ENCODE results near the gene TP53I11. TPM values are rescaled to one million over a fixed set of nuclear protein-coding genes. Genes with fewer than 3 reads are reported as not detected.

TP53I11 gene
- polyA plus RNA-seq, 1 donor (not counting 4 experiments of a cell fraction or from before 2014, with no cell fraction given), result 21.4 TPM

- FAIRE-seq, result no peak
- Histone ChIP-seq H3K27me3 (ENCODE audit: control insufficient read depth, extremely low read depth, insufficient read depth, low read length) (no peaks in the 10 kb centered on the region), H3K9me3 (ENCODE audit: control insufficient read depth, low read depth, low read length) (no peaks in the 10 kb centered on the region), H3K27ac (ENCODE audit: control insufficient read depth, insufficient read depth, low read length) (no peak overlapping the region), H3K4me1 (ENCODE audit: control insufficient read depth, extremely low read depth, insufficient read depth, low read length) (peaks cover 14% of the 10 kb centered on the region), H3K9me1 (ENCODE audit: control insufficient read depth, extremely low read depth, insufficient read depth, low read length) (no peaks in the 10 kb centered on the region), H2AFZ (ENCODE audit: control insufficient read depth, low read length) (no peak overlapping the region), H4K20me1 (ENCODE audit: control insufficient read depth, extremely low read depth, insufficient read depth, low read length) (no peaks in the 10 kb centered on the region), H3K9ac (ENCODE audit: control insufficient read depth, extremely low read depth, insufficient read depth, low read length) (no peak overlapping the region), H3K4me3 (ENCODE audit: control insufficient read depth in 2 of 3, extremely low read depth in 1 of 3, insufficient read depth in 2 of 3, low read depth in 1 of 3, low read length in 3 of 3) (no peak overlapping the region), H3K79me2 (ENCODE audit: control insufficient read depth, insufficient read depth, low read length) (no peaks in the 10 kb centered on the region), H3K36me3 (ENCODE audit: control insufficient read depth in 2 of 2, extremely low read depth in 1 of 2, insufficient read depth in 2 of 2, low read length in 2 of 2) (no peaks in the 10 kb centered on the region), H3K4me2 (ENCODE audit: control insufficient read depth, extremely low read depth, insufficient read depth, low read depth, low read length) (no peak overlapping the region)
- TF ChIP-seq EZH2 (IDR thresholded peaks at IDR 0.05; ENCODE audit: low read length), result no peak
- no peak for TF ChIP-seq CTCF (optimal IDR thresholded peaks at IDR 0.05 in 1 of 3, IDR thresholded peaks at IDR 0.05 in 1 of 3, conservative IDR thresholded peaks at IDR 0.05 in 1 of 3; ENCODE audit: extremely low read depth in 1 of 3, insufficient read depth in 2 of 3, low read length in 3 of 3)
- DNase-seq (ENCODE audit: low read depth, low spot score), result no peak
- dilution Hi-C loops (cut with MboI; ENCODE audit: extremely low pct_ligation_motif_present, low sequenced_read_pairs), result no loop called here
Measured at GRCh38 chr11:44985721-44986120, 35.0 kb upstream of the TP53I11 start.

- no peak overlapping the region for H3K4me3 ChIP-seq (ENCODE audit: control insufficient read depth in 2 of 3, extremely low read depth in 1 of 3, insufficient read depth in 2 of 3, low read depth in 1 of 3, low read length in 3 of 3)
- H3K9ac ChIP-seq (ENCODE audit: control insufficient read depth, extremely low read depth, insufficient read depth, low read length), result no peak overlapping the region
- no peak overlapping the region for H3K27ac ChIP-seq (ENCODE audit: control insufficient read depth, insufficient read depth, low read length)
- DNase-seq (ENCODE audit: low read depth, low spot score) (no peak), FAIRE-seq (peak; percentile 73)
- H2AFZ ChIP-seq (ENCODE audit: control insufficient read depth, low read length), result no peak overlapping the region
- no peaks in the 10 kb centered on the region for H3K9me3 ChIP-seq (ENCODE audit: control insufficient read depth, low read depth, low read length)
- dilution Hi-C loops (cut with MboI; ENCODE audit: extremely low pct_ligation_motif_present, low sequenced_read_pairs), result no loop called here
- H3K36me3 ChIP-seq (ENCODE audit: control insufficient read depth in 2 of 2, extremely low read depth in 1 of 2, insufficient read depth in 2 of 2, low read length in 2 of 2), result no peaks in the 10 kb centered on the region
- H4K20me1 ChIP-seq (ENCODE audit: control insufficient read depth, extremely low read depth, insufficient read depth, low read length), result no peaks in the 10 kb centered on the region
- peaks cover 23% of the 10 kb centered on the region for H3K4me1 ChIP-seq (ENCODE audit: control insufficient read depth, extremely low read depth, insufficient read depth, low read length)
- H3K27me3 ChIP-seq (ENCODE audit: control insufficient read depth, extremely low read depth, insufficient read depth, low read length), result no peaks in the 10 kb centered on the region
- no peaks in the 10 kb centered on the region for H3K9me1 ChIP-seq (ENCODE audit: control insufficient read depth, extremely low read depth, insufficient read depth, low read length)
- no peaks in the 10 kb centered on the region for H3K79me2 ChIP-seq (ENCODE audit: control insufficient read depth, insufficient read depth, low read length)
- H3K4me2 ChIP-seq (ENCODE audit: control insufficient read depth, extremely low read depth, insufficient read depth, low read depth, low read length), result no peak overlapping the region
- no peak for TF ChIP-seq EZH2 (IDR thresholded peaks at IDR 0.05; ENCODE audit: low read length)
- no peak for TF ChIP-seq CTCF (optimal IDR thresholded peaks at IDR 0.05 in 1 of 3, IDR thresholded peaks at IDR 0.05 in 1 of 3, conservative IDR thresholded peaks at IDR 0.05 in 1 of 3; ENCODE audit: extremely low read depth in 1 of 3, insufficient read depth in 2 of 3, low read length in 3 of 3)
Measured at GRCh38 chr11:44983786-44984185, 33.1 kb upstream of the TP53I11 start.

All from keratinocyte (primary cell).